ENCODE results near the gene CELF1.

Gene CELF1

GRCh38 chr11:47552566-47553405, at the start of gene CELF1:
Gene CELF1 (minus strand): TSS chr11:47553132. CDS start chr11:47499523, 53,609 bp downstream.
- peak; percentile 85 to 87 for DNase-seq

- no peak for DNase-seq
Measured at GRCh38 chr11:47599902-47600301, 47.0 kb upstream of the CELF1 start.

DNA sequence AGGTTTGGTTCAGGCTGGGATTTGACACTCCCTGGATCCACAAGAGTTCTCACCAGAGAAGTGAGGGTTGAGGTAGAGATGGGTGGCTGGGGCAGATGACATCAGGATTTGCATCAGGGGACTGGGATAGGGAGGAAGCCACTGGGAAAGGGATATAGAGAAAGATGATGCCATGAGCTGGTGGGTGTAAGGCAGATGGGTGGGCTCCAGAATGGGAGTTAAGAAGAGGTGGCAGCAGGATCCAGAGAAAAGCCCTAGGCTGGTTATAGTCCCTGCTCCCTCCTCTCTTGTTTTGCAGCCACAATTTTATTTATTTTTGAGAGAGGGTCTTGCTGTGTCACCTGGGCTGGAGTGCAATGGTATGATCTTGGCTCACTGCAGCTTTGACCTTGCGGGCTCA, 43.0 kb upstream of the CELF1 start:
- no peak for DNase-seq

DNA sequence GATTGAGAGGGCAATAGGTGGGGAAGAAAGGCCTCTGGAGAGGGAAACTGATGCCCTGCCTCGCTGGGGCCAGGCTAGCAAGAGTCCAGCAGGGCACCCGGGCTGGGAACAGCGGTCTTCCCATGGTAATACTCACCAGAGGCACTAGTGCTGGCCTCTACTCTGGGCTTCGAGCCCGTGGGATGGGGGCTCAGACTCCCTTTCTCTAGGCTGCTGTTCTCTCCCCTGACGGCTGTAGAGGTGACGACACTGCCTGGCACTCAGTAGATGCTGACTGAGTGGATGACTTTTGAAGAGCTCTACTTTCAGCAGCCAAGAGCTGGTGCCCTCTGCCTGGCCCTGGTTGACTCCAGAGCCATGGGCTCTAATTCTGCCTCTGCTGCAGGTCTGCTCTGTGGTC, 42.1 kb upstream of the CELF1 start:
- DNase-seq: no peak

- no peak for DNase-seq
Measured at GRCh38 chr11:47593934-47594855, 41.3 kb upstream of the CELF1 start, which contains the start of gene C1QTNF4. Gene C1QTNF4 (minus strand): TSS chr11:47594411. CDS start chr11:47590810, 3,601 bp downstream.

- no peak for DNase-seq
Measured at GRCh38 chr11:47593492-47593933, 40.6 kb upstream of the CELF1 start.

DNA sequence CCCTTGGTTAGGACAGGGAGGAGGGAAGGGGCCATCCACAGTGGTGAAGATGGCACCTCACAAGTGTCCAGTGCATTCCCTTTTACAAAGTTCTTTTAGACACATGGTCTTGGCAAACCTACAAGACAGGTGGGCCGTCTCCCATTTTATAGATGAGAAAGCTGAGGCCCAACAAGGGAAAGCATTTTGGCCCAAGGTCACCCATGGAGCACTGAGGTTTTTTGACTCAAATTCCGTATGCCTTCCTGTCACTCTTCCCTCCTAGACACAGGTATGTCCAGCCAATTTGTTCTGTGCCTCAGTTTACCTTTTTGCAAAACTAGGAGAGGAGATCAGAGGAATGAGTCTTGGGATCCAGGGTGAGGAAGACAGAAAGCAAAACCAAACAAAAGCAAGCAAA, 40.0 kb upstream of the CELF1 start:
- DNase-seq: no peak

- DNase-seq: no peak
Measured at GRCh38 chr11:47592251-47592650, 39.3 kb upstream of the CELF1 start.

DNA sequence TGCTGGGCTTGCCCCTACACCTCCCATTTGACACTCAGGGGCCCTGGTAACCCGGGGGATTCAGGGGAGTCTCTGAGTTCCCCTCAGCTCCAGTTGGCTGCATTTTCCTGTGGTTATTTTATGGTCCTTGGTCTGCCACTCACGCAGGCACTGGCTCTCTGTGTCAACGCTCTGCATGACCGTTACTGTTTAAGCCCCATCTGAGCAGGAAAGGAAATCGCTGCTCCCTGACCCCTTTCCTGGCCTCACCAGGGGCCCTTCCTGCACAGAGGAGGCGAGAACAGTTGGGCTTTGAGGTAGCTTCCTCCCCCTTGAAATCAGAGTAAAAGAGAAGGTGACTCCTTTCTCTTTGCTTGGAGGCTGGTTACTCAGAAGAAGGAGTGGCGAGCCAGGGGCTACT, 38.8 kb upstream of the CELF1 start:
- no peak for DNase-seq

DNA sequence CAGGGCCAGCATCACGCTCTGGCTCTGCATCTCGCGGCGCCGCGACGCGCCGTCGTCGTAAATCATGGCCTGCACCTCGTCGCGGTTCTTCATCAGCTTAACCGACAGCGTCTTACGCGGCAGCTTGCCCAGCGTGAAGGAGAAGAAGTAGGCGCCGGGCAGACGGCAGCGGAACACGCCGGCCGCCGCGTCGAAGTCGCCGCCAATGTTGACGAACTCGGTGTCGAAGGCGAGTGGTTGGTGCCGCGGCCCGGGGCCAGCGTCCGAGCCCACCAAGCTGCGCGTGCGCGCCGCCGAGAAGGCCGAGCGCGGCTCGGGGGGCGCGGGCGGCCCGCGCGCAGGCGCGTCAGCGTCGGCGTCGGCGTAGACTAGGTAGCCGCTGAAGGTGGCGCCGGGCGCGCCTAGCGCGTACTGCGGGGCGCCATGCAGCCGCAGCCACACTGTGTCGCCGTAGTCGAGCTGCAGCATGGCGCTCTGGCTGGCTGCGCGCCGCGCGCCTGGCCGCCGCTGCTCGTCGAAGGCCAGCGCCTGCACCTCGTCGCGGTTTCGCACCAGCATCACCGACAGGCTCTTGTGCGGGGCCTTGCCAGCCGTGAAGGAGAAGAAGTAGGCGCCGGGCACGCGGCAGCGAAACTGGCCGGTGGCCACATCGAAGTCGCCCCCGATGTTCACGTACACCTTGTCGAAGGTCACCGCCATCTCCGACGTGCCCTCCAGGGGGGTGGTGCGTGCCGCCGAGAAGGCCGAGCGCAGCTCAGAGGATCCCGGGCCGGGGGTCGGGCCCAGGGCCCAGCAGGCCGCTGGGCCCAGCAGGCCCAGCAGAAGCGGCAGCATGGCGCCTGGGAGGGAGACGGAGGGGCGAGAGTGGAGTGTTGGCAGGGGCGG, 37.3 kb upstream of the CELF1 start:
- no peak for DNase-seq

GRCh38 chr11:47589584-47589976, 36.6 kb upstream of the CELF1 start:
- no peak for DNase-seq

- no peak for DNase-seq
Measured at GRCh38 chr11:47589118-47589517, 36.2 kb upstream of the CELF1 start.

DNA sequence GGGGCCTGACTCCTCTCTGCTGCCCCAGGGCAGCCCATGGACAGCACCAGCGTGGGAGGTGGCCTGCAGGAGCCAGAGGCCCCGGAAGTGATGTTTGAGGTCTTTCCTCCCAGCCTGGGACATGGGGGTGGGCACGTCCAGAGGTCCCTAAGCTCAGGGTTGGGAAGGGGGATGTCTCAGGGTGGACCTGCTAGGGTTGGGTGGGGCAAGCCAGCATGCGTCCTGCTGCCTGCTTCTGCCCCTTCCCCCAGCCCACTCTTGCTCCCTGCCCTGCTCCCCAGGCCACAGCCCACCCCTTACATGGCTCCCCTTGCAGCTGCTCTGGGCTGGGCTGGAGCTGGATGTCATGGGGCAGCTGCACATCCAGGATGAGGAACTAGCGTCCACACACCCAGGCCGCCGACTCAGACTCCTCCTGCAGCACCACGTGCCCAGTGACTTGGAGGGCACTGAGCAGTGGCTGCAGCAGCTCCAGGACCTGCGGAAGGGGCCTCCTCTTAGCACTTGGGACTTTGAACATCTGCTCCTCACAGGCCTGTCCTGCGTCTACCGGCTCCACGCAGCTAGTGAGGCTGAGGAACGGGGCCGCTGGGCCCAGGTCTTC, 34.9 kb upstream of the CELF1 start:
- DNase-seq: peak; percentile 20 to 59

GRCh38 chr11:47587039-47587716, 34.2 kb upstream of the CELF1 start:
- DNase-seq: no peak

DNA sequence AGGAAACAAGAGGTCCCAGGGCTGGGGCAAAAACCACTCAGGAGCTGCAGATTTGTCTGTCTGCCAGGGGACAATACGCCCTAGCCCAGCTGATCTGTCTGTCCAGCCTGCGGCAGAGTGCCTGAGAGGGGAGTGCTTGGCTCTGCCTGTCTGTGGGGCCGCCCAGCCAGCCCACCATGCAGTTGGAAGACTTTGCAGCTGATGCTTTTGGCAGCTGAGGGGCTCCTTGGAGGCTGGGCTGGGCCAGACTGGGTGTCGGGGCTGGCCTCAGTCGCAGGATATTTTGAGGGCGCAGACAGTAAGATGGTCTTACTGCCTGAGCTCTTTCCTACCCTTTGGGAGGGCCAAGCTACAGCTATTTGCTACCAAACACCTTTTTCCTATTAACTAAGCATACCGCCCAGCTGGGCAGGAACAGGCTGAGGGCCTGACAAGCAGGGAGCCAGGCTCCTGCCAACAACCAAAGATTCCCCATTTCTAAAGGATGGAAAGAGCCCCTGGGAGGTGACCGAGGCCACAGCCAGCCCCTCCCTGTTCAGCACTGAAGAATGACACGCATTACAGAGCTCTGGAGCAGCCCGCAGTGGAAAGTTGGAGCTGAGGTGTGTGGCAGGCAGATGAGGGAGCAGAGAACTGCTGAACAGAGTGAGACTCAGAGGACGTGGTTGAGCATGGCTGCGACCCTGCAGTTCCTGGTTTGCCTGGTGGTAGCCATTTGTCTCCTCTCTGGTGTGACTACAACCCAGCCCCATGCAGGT, 33.3 kb upstream of the CELF1 start, which contains the start of gene FAM180B:
FAM180B (plus strand) TSS at position 581 of the 758 bp plus-strand sequence; CDS start at position 672, 91 bp downstream.
- no peak for DNase-seq

DNA sequence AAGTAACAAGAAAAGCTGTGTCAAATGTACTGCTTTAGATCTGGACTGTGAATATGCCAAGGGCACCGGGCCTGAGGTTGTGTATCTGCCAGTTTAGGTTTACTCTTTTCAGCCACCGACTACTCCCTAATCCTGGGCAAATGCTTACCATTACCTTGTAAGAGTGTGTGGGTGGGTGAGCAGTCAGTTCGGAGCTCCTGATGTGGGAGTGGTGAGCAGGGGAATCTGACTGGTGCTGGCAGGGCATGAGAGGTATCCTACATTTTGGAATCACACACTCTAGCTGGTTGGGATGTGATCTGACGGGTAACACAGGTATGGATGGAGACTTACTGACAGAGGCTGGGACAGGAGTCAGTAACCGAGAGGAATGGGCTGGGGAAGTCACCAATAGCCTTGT, 30.9 kb upstream of the CELF1 start:
- DNase-seq: no peak

- peak; percentile 84 to 85 for DNase-seq
Measured at GRCh38 chr11:47578524-47579494, 25.9 kb upstream of the CELF1 start, which contains the start of the genes KBTBD4 and NDUFS3. Gene KBTBD4 (minus strand): TSS chr11:47578970. CDS start chr11:47578951, 19 bp downstream. Gene NDUFS3 (plus strand): TSS chr11:47579074. CDS start chr11:47579092, 18 bp downstream.

GRCh38 chr11:47577460-47578041, 24.6 kb upstream of the CELF1 start:
- no peak for DNase-seq

DNA sequence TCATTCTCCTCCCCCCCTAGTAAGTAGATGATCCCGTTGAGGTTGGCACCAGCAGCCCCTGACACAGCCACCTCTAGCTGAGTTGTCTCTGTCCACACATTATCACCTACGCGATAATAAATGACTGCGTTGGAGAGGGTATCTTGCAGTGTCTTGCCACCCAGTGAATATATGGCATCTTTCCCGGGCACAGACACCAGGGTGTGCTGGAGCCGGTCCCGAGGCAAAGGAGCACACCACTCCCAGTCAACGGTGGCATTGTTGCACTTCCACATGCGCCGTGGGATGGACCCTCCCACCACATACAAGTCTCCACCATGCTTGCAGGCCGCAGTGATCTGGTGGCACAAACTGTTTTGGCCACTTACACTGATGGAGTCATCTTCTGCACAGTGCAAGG, 20.4 kb upstream of the CELF1 start:
- no peak for DNase-seq

Data from bone marrow (tissue), 2 donors.